Pancreas (tissue), 10 donors: ENCODE data around the gene RNF138. TPM values are rescaled to one million over a fixed set of nuclear protein-coding genes. Genes with fewer than 3 reads are reported as not detected.

Source experiments
- ATAC-seq, 4 donors: fragments of 200-7000 bp; cut with Tn5 transposase; one replicate each; pipeline versions ENCODE4 v1.8.0 to v1.9.1; 2020; ENCODE audit warnings: mild to moderate bottlenecking in 4 of 4, moderate library complexity in 4 of 4
- DNase-seq, 6 donors: peaks; one replicate each; pipeline ENCODE4 v3.0.0-alpha.2; 2020
- FAIRE-seq: peaks from 2 replicates; lab custom pipeline; 2012; peaks lifted over from hg19 to GRCh38; lab: Jason Lieb, UNC
- H3K27ac ChIP-seq, 4 donors: fragments of 200-600 bp; sonication (generic); 1 replicate in 3 of 4; 2 replicates in 1 of 4; pipeline versions ENCODE4 v1.5.0 to v1.8.0; 2020
- H3K27me3 ChIP-seq, 4 donors: fragments of 200-600 bp; one replicate each; pipeline ENCODE4 v1.8.0; 2021
- H3K36me3 ChIP-seq, 3 donors: fragments of 200-600 bp; sonication (generic) in 1 of 3; one replicate each; pipeline versions ENCODE4 v1.5.0 to v1.8.0; 2020 to 2021
- H3K4me1 ChIP-seq, 3 donors: fragments of 200-600 bp; one replicate each; pipeline ENCODE4 v1.8.0; 2021
- H3K4me3 ChIP-seq, 4 donors: fragments of 200-600 bp; sonication (generic) in 2 of 4; one replicate each; pipeline versions ENCODE4 v1.5.0 to v1.8.0; 2020 to 2021
- H3K9me3 ChIP-seq, 4 donors: fragments of 200-600 bp; one replicate each; pipeline ENCODE4 v1.8.0; 2021
- WGBS, 2 donors: extraction: QIAGEN DNeasy Blood & Tissue Kit; methylation state at CpG; one replicate each; pipeline ENCODE4 v1.1.7; 2013; 5-methylcytosine and 5-hydroxymethylcytosine counted together
- intact Hi-C, 3 donors: fragments of 100-400 bp; cut with DNase I; formaldehyde crosslinking; loops; one replicate each; pipeline versions ENCODE4 v1.11.1 to v1.14.2; 2022
- polyA plus RNA-seq, 2 donors: library from polyadenylated mRNA; stranded (reverse); fragments of 200-250 nt; gene quantifications; one replicate each; pipeline ENCODE4 v1.2.3, GENCODE V29; 2013
- total RNA-seq, 6 donors: library from RNA; stranded (reverse); fragmentation: NEBNext Ultra II Directional in 4 of 6; extraction: Animal tissue kit (Norgen Biotek cat#: 25700) in 4 of 6; gene quantifications; one replicate each; pipeline versions ENCODE4 v1.2.1 to v1.2.4, GENCODE V29; 2021 to 2023
- TF ChIP-seq, protein P1 (sequence below), 4 donors: fragments of 200-600 bp; sonication (generic) in 3 of 4; IDR thresholded peaks; one replicate each; pipeline versions ENCODE4 v1.5.0 to v1.8.0; 2021; ENCODE audit warnings: antibody characterized with exemption in 4 of 4
- donor health status: healthy with polysubstance abuse.
- donor health status: DM: no; HTN: no; CAD: no; lungs with moderate emphysema.
- donor health status: DM: no; HTN: no; CAD: no.
- donor health status: control.
- donor health status: control.
- donor health status: Bipolar disorder and iron deficiency.
- donor health status: DM: yes; HTN: yes; CAD: no.
- donor health status: DM: no; HTN: no; CAD: no.
- donor health status: DM: no; HTN: no; CAD: no.
- donor health status: DM: yes; HTN: yes; CAD: no.

The RNF138 gene
- total and polyA plus RNA-seq, 8 donors = 4.4 to 20.0 (median 12.4) TPM

DNA sequence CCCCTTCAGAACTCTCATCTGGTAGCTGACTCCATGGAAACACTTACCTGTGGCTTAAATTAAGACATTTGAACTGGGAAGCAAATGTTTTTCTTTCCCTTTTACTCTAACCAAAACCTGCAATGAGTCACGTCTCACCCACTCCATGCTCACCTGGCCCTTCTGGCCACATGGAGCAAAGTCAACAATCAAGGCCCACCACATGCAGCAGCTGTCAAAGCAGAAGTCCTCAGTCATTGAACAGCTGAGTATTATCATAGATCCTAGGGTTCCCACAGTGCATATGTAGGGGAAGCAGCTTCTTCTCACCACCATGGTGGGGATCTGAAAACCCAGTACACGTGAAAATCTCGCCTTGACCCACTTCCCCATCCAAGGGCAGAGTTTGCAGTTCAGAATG, 85.9 kb downstream of the RNF138 start:
- no peaks in the 10 kb centered on the region for H3K27me3 ChIP-seq
- H3K36me3 ChIP-seq = no peaks in the 10 kb centered on the region
- no peaks in the 10 kb centered on the region for H3K9me3 ChIP-seq
- intact Hi-C loops = no loop called here
- FAIRE-seq (no peak), DNase-seq (no peak), ATAC-seq (peak in 2 of 4 donors; percentile 74 to 78)
- no peak overlapping the region for H3K4me3 ChIP-seq
- H3K4me1 ChIP-seq = no peaks in the 10 kb centered on the region
- TF ChIP-seq, protein P1, sequence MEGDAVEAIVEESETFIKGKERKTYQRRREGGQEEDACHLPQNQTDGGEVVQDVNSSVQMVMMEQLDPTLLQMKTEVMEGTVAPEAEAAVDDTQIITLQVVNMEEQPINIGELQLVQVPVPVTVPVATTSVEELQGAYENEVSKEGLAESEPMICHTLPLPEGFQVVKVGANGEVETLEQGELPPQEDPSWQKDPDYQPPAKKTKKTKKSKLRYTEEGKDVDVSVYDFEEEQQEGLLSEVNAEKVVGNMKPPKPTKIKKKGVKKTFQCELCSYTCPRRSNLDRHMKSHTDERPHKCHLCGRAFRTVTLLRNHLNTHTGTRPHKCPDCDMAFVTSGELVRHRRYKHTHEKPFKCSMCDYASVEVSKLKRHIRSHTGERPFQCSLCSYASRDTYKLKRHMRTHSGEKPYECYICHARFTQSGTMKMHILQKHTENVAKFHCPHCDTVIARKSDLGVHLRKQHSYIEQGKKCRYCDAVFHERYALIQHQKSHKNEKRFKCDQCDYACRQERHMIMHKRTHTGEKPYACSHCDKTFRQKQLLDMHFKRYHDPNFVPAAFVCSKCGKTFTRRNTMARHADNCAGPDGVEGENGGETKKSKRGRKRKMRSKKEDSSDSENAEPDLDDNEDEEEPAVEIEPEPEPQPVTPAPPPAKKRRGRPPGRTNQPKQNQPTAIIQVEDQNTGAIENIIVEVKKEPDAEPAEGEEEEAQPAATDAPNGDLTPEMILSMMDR (IDR thresholded peaks at IDR 0.05) = no peak
- H3K27ac ChIP-seq = no peak overlapping the region
- 70 to 73% methylated on average over 3 of the region's 3 CpGs for WGBS, 2 donors

Other genes starting within 250 kb of the RNF138 start
- 10 to 100 TPM; 11.2 to 26.2 (median 17.6) TPM for gene TRAPPC8, start 148.7 kb upstream of the RNF138 start, total RNA-seq
- 10 to 100 TPM in 1 of 2 donors, 1 to 10 TPM in 1; 7.6 to 12.6 TPM for gene TRAPPC8, start 148.7 kb upstream of the RNF138 start, polyA plus RNA-seq
- 1 to 10 TPM; 1.6 to 3.5 (median 2.3) TPM for gene RNF125, start 73.0 kb upstream of the RNF138 start, total RNA-seq
- 1 to 10 TPM in 1 of 2 donors, under 1 TPM in 1; 0.92 to 1.2 TPM for gene RNF125, start 73.0 kb upstream of the RNF138 start, polyA plus RNA-seq
- under 1 TPM in 1 of 6 donors, not detected in 5; 0.18 TPM for gene MEP1B, start 98.2 kb downstream of the RNF138 start, total RNA-seq
- gene MEP1B, start 98.2 kb downstream of the RNF138 start, polyA plus RNA-seq = not detected